MCF 10A (cell line): ENCODE data around the gene NRXN3. TPM values are rescaled to one million over a fixed set of nuclear protein-coding genes. Genes with fewer than 3 reads are reported as not detected.

ENCODE experiments used
- BruUV-seq: library from RNA; stranded (reverse); fragments of 400-500 nt; replicated peaks from 2 replicates; lab custom pipeline; 2021; lab: Mats Ljungman, UMichigan
- CTCF ChIA-PET: fragments of 300-600 bp; sonication (Branson Sonifier 250); formaldehyde crosslinking; extraction: SDS; loops from one replicate; lab custom pipeline; 2021; ENCODE audit warnings: antibody characterized with exemption, inconsistent platforms; lab: Yijun Ruan, JAX
- POLR2A ChIA-PET: fragments of 300-600, 350-650 bp; sonication (Branson Sonifier 250); formaldehyde crosslinking; extraction: SDS; loops from one replicate; lab custom pipeline; 2020; ENCODE audit warnings: antibody characterized with exemption, inconsistent platforms; lab: Yijun Ruan, JAX
- DNase-seq: peaks from one replicate; pipeline ENCODE4 v3.0.0-alpha.2; 2018; ENCODE audit not compliant: unreplicated experiment
- H3K27ac Mint-ChIP-seq: one replicate; pipeline ENCODE4 v1.8.0; 2022; ENCODE audit warnings: mild to moderate bottlenecking, low read depth, mixed read lengths; ENCODE audit not compliant: unreplicated experiment
- H3K27me3 Mint-ChIP-seq: one replicate; pipeline ENCODE4 v1.8.0; 2022; ENCODE audit warnings: mixed read lengths; ENCODE audit not compliant: insufficient read depth, unreplicated experiment
- H3K36me3 Mint-ChIP-seq: one replicate; pipeline ENCODE4 v1.8.0; 2022; ENCODE audit warnings: mild to moderate bottlenecking, moderate library complexity, mixed read lengths; ENCODE audit not compliant: insufficient read depth, unreplicated experiment
- H3K4me1 Mint-ChIP-seq: one replicate; pipeline ENCODE4 v1.8.0; 2022; ENCODE audit warnings: mixed read lengths; ENCODE audit not compliant: insufficient read depth, unreplicated experiment
- H3K4me3 Mint-ChIP-seq: one replicate; pipeline ENCODE4 v1.8.0; 2022; ENCODE audit warnings: mild to moderate bottlenecking, moderate library complexity, mixed read lengths; ENCODE audit not compliant: unreplicated experiment
- H3K9me3 Mint-ChIP-seq: one replicate; pipeline ENCODE4 v1.8.0; 2022; ENCODE audit warnings: mixed read lengths; ENCODE audit not compliant: unreplicated experiment
- intact Hi-C: fragments of 100-400 bp; cut with micrococcal nuclease; formaldehyde crosslinking; loops from 2 replicates; pipeline ENCODE4 v1.14.1; 2022
- total RNA-seq: library from RNA; stranded (reverse); gene quantifications from 2 replicates; pipeline ENCODE4 v1.2.3, GENCODE V29; 2022
- TF ChIP-seq, protein P1 (sequence below): fragments of 200-600 bp; IDR thresholded peaks from one replicate; pipeline ENCODE4 v1.8.0; 2022; ENCODE audit warnings: antibody characterized with exemption, mild to moderate bottlenecking; ENCODE audit not compliant: unreplicated experiment

NRXN3 gene
- total RNA-seq, 1 experiment from 2014 or later, result not detected

DNA sequence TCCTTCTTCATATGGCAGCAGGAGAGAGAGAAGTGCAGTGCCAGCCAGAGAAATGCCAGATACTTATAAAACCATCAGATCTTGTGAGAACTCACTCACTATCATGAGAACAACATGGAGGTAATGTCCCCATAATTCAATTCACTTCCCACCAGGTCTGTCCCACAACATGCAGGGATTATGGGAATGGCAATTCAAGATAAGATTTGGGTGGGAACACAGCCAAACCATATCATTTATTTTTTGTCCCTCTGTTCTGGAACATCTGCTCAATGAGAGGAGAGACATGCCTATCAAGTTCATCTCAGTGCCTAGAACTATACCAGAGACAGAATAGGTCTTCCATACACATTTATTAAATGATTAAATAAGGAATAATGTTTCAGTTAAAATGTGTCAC, 543.5 kb downstream of the NRXN3 start:
- BruUV-seq, result no TSS peak

DNA sequence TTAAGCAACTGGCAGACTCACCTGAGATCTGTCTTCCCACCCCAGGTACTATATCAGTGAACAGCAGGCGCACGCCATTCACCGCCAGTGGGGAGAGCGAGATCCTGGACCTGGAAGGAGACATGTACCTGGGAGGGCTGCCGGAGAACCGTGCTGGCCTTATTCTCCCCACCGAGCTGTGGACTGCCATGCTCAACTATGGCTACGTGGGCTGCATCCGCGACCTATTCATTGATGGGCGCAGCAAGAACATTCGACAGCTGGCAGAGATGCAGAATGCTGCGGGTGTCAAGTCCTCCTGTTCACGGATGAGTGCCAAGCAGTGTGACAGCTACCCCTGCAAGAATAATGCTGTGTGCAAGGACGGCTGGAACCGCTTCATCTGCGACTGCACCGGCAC, 544.5 kb downstream of the NRXN3 start:
- DNase-seq, result no peak
- TF ChIP-seq, protein P1, sequence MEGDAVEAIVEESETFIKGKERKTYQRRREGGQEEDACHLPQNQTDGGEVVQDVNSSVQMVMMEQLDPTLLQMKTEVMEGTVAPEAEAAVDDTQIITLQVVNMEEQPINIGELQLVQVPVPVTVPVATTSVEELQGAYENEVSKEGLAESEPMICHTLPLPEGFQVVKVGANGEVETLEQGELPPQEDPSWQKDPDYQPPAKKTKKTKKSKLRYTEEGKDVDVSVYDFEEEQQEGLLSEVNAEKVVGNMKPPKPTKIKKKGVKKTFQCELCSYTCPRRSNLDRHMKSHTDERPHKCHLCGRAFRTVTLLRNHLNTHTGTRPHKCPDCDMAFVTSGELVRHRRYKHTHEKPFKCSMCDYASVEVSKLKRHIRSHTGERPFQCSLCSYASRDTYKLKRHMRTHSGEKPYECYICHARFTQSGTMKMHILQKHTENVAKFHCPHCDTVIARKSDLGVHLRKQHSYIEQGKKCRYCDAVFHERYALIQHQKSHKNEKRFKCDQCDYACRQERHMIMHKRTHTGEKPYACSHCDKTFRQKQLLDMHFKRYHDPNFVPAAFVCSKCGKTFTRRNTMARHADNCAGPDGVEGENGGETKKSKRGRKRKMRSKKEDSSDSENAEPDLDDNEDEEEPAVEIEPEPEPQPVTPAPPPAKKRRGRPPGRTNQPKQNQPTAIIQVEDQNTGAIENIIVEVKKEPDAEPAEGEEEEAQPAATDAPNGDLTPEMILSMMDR, result no peak
- no peaks in the 10 kb centered on the region for H3K4me1 Mint-ChIP-seq
- H3K27ac Mint-ChIP-seq, result no peak overlapping the region
- peaks cover 19% of the 10 kb centered on the region for H3K27me3 Mint-ChIP-seq
- BruUV-seq, result no TSS peak
- no peak overlapping the region for H3K4me3 Mint-ChIP-seq
- no peaks in the 10 kb centered on the region for H3K9me3 Mint-ChIP-seq
- CTCF ChIA-PET, result interaction anchor here (1.0 kb wide), 1 partner anchor 133 kb away, joined by 5 read pairs; no protein-coding TSS in a partner anchor
- intact Hi-C loops, result no loop called here
- H3K36me3 Mint-ChIP-seq, result no peaks in the 10 kb centered on the region
- POLR2A ChIA-PET, result no interaction called here

More for the DNA sequence above, 543.5 kb downstream of the NRXN3 start:
- DNase-seq, result no peak
- Mint-ChIP-seq H3K27ac (no peak overlapping the region), H3K9me3 (no peaks in the 10 kb centered on the region), H3K4me1 (no peaks in the 10 kb centered on the region), H3K36me3 (no peaks in the 10 kb centered on the region), H3K27me3 (peaks cover 28% of the 10 kb centered on the region), H3K4me3 (no peak overlapping the region)
- CTCF ChIA-PET, result no interaction called here
- intact Hi-C loops, result no loop called here
- TF ChIP-seq, protein P1, result no peak
- POLR2A ChIA-PET, result no interaction called here

DNA sequence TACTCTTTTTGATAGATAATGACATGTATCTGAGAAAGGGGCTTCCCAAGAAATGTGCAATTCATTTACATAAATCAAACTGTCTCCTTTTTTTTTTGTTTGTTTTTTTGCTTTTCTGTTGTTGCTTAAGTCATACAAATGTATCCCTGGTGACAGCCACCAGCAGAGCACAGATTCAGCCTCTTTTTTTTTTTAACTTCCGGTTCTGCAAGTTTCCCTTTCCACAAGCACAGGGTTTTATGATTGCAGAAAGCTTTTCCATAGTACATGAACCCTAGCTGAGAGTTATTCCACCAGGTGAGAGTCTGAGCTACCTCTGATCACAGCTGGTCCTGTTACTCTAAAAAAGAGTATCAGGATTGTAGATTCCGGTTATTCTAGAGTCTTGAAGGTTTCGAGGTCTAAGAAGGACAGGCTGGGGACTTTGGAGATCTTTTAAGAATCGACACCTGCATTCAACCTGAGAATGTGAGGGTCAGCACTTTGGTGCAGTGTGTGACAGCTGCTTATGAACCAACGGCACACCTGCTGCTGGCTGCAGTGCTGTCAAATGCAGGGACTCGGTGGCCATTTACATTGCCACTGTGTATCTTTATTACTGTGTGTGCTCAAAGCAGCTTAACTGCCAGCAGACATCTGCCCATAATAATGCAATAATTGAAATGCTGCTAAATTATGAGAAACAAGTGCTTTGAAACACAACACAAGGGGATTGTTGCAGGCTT, 551.7 kb downstream of the NRXN3 start:
- no peak for DNase-seq
- BruUV-seq, result no TSS peak
- Mint-ChIP-seq H3K36me3 (no peaks in the 10 kb centered on the region), H3K27ac (no peak overlapping the region), H3K4me1 (no peaks in the 10 kb centered on the region), H3K4me3 (no peak overlapping the region), H3K9me3 (no peaks in the 10 kb centered on the region), H3K27me3 (peaks cover 37% of the 10 kb centered on the region)
- ChIA-PET POLR2A (no interaction called here), CTCF (interaction anchor here (0.6 kb wide), 1 partner anchor 23 kb away, joined by 3 read pairs; no protein-coding TSS in a partner anchor)
- intact Hi-C loops, result no loop called here
- TF ChIP-seq, protein P1, result no peak

DNA sequence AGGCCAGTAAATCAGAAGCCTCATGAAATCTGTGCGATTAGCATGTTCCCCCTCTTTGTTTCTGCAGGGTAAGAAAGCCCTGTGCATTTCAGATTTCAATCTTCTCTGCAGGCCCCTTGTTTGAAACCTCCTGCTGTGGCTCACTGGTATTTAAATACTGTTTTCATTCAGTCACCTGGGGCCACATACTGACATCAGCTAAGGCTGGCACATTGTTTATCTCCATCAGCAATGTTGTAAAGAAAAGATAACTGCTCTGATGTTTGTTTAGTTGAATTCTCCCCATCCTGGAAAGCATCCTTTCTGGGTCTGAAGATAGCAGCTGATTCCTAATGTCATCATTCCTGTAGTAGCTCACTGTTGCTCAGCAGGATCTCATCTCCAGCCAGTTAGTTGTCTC, 554.9 kb downstream of the NRXN3 start:
- Mint-ChIP-seq H3K4me3 (no peak overlapping the region), H3K27me3 (peaks cover 48% of the 10 kb centered on the region), H3K9me3 (no peaks in the 10 kb centered on the region), H3K27ac (no peak overlapping the region), H3K36me3 (no peaks in the 10 kb centered on the region), H3K4me1 (no peaks in the 10 kb centered on the region)
- intact Hi-C loops, result no loop called here
- ChIA-PET CTCF (interaction anchor here (0.6 to 1.1 kb wide), 2 partner anchors 27 to 175 kb away, joined by 3 to 4 read pairs; no protein-coding TSS in a partner anchor), POLR2A (no interaction called here)
- TF ChIP-seq, protein P1, result no peak
- BruUV-seq, result no TSS peak
- DNase-seq, result no peak
